Activated T-helper 2 cell treated with anti-CD3 and anti-CD28 coated beads, Interferon-gamma antibody, Interleukin-2, Interleukin-4, amounts not matched to agents 10 μg/mL and 5 μg/mL and 100 μg/mL, durations not matched to agents 14 hours and 24 hours and 36 hours (primary cell): ENCODE data around the gene BCL11A. TPM values are rescaled to one million over a fixed set of nuclear protein-coding genes. Genes with fewer than 3 reads are reported as not detected.
"Not testable (repeated sequence)": the region's sequence is repeated elsewhere in the genome, so short reads cannot be mapped to it uniquely, and the experiment has no call there.

ENCODE experiments used
- DNase-seq: peaks from one replicate; pipeline ENCODE4 v3.0.0; 2021; ENCODE audit warnings: low spot score
- H3K27ac Mint-ChIP-seq: one replicate; pipeline ENCODE4 v1.8.0; 2021; ENCODE audit warnings: mixed read lengths
- H3K27me3 Mint-ChIP-seq: one replicate; pipeline ENCODE4 v1.8.0; 2021; ENCODE audit warnings: low read depth, mixed read lengths
- H3K36me3 Mint-ChIP-seq: one replicate; pipeline ENCODE4 v1.8.0; 2021; ENCODE audit warnings: low read depth, mixed read lengths
- H3K4me1 Mint-ChIP-seq: one replicate; pipeline ENCODE4 v1.8.0; 2021; ENCODE audit warnings: low read depth, mixed read lengths
- H3K4me3 Mint-ChIP-seq: one replicate; pipeline ENCODE4 v1.8.0; 2021; ENCODE audit warnings: low read depth, mild to moderate bottlenecking, moderate library complexity, mixed read lengths
- H3K9me3 Mint-ChIP-seq: one replicate; pipeline ENCODE4 v1.8.0; 2021; ENCODE audit warnings: mixed read lengths
- intact Hi-C: fragments of 100-400 bp; cut with micrococcal nuclease; formaldehyde crosslinking; loops from one replicate; pipeline ENCODE4 v1.15.1; 2023
- total RNA-seq: library from RNA; stranded (reverse); gene quantifications from 2 replicates; pipeline ENCODE4 v1.2.3, GENCODE V29; 2022

Gene BCL11A
- total RNA-seq, 1 donor from 2014 or later, result 0.21 TPM

- Mint-ChIP-seq H3K36me3 (no peaks in the 10 kb centered on the region), H3K27me3 (no peaks in the 10 kb centered on the region), H3K4me1 (no peaks in the 10 kb centered on the region), H3K4me3 (no peak overlapping the region), H3K27ac (no peak overlapping the region), H3K9me3 (no peaks in the 10 kb centered on the region)
- intact Hi-C loops, result no loop called here
- DNase-seq, result no peak
Observed at GRCh38 chr2:60426341-60426740, 127.1 kb downstream of the BCL11A start.

GRCh38 chr2:60424233-60424632 lies 129.2 kb downstream of the BCL11A start:
- Mint-ChIP-seq H3K27me3 (no peaks in the 10 kb centered on the region), H3K9me3 (no peaks in the 10 kb centered on the region), H3K4me1 (no peaks in the 10 kb centered on the region), H3K27ac (no peak overlapping the region), H3K36me3 (no peaks in the 10 kb centered on the region), H3K4me3 (no peak overlapping the region)
- DNase-seq, result no peak
- intact Hi-C loops, result no loop called here

GRCh38 chr2:60423505-60423904 lies 129.9 kb downstream of the BCL11A start:
- no peak for DNase-seq
- H3K27ac Mint-ChIP-seq, result no peak overlapping the region
- intact Hi-C loops, result no loop called here
- no peaks in the 10 kb centered on the region for H3K27me3 Mint-ChIP-seq
- no peaks in the 10 kb centered on the region for H3K4me1 Mint-ChIP-seq
- H3K9me3 Mint-ChIP-seq, result no peaks in the 10 kb centered on the region
- no peaks in the 10 kb centered on the region for H3K36me3 Mint-ChIP-seq
- no peak overlapping the region for H3K4me3 Mint-ChIP-seq

GRCh38 chr2:60422826-60423483 lies 130.5 kb downstream of the BCL11A start:
- no peaks in the 10 kb centered on the region for H3K9me3 Mint-ChIP-seq
- no peak for DNase-seq
- intact Hi-C loops, result no loop called here
- H3K4me3 Mint-ChIP-seq, result no peak overlapping the region
- H3K36me3 Mint-ChIP-seq, result no peaks in the 10 kb centered on the region
- H3K27me3 Mint-ChIP-seq, result no peaks in the 10 kb centered on the region
- H3K27ac Mint-ChIP-seq, result no peak overlapping the region
- H3K4me1 Mint-ChIP-seq, result no peaks in the 10 kb centered on the region

GRCh38 chr2:60417210-60417609 lies 136.2 kb downstream of the BCL11A start:
- DNase-seq, H3K27ac Mint-ChIP-seq, H3K9me3 Mint-ChIP-seq, H3K4me1 Mint-ChIP-seq, intact Hi-C loops, H3K4me3 Mint-ChIP-seq, H3K27me3 Mint-ChIP-seq, H3K36me3 Mint-ChIP-seq: not testable (repeated sequence)

GRCh38 chr2:60416221-60417008 lies 137.0 kb downstream of the BCL11A start:
- Mint-ChIP-seq H3K4me3 (no peak overlapping the region), H3K4me1 (no peaks in the 10 kb centered on the region), H3K27me3 (peaks cover 4% of the 10 kb centered on the region), H3K9me3 (no peaks in the 10 kb centered on the region), H3K36me3 (no peaks in the 10 kb centered on the region), H3K27ac (no peak overlapping the region)
- intact Hi-C loops, result no loop called here
- DNase-seq, result no peak

GRCh38 chr2:60415814-60416213 lies 137.6 kb downstream of the BCL11A start:
- no peak for DNase-seq
- no peaks in the 10 kb centered on the region for H3K36me3 Mint-ChIP-seq
- H3K4me3 Mint-ChIP-seq, result no peak overlapping the region
- H3K27me3 Mint-ChIP-seq, result peaks cover 4% of the 10 kb centered on the region
- H3K4me1 Mint-ChIP-seq, result no peaks in the 10 kb centered on the region
- H3K9me3 Mint-ChIP-seq, result no peaks in the 10 kb centered on the region
- intact Hi-C loops, result no loop called here
- no peak overlapping the region for H3K27ac Mint-ChIP-seq

GRCh38 chr2:60414495-60415138 lies 138.8 kb downstream of the BCL11A start:
- intact Hi-C loops, result no loop called here
- DNase-seq, result no peak
- Mint-ChIP-seq H3K36me3 (no peaks in the 10 kb centered on the region), H3K27me3 (peaks cover 8% of the 10 kb centered on the region), H3K9me3 (no peaks in the 10 kb centered on the region), H3K4me3 (no peak overlapping the region), H3K27ac (no peak overlapping the region), H3K4me1 (no peaks in the 10 kb centered on the region)

GRCh38 chr2:60413814-60414168 lies 139.7 kb downstream of the BCL11A start:
- Mint-ChIP-seq H3K36me3 (no peaks in the 10 kb centered on the region), H3K4me3 (no peak overlapping the region), H3K9me3 (no peaks in the 10 kb centered on the region), H3K4me1 (no peaks in the 10 kb centered on the region), H3K27me3 (peaks cover 11% of the 10 kb centered on the region), H3K27ac (no peak overlapping the region)
- DNase-seq, result no peak
- intact Hi-C loops, result no loop called here

GRCh38 chr2:60413069-60413813 lies 140.2 kb downstream of the BCL11A start:
- no peak for DNase-seq
- no peaks in the 10 kb centered on the region for H3K36me3 Mint-ChIP-seq
- H3K27ac Mint-ChIP-seq, result no peak overlapping the region
- peaks cover 11% of the 10 kb centered on the region for H3K27me3 Mint-ChIP-seq
- intact Hi-C loops, result no loop called here
- no peaks in the 10 kb centered on the region for H3K9me3 Mint-ChIP-seq
- no peaks in the 10 kb centered on the region for H3K4me1 Mint-ChIP-seq
- H3K4me3 Mint-ChIP-seq, result no peak overlapping the region

- Mint-ChIP-seq H3K27me3 (peaks cover 11% of the 10 kb centered on the region), H3K36me3 (no peaks in the 10 kb centered on the region), H3K9me3 (no peaks in the 10 kb centered on the region), H3K4me1 (no peaks in the 10 kb centered on the region), H3K27ac (no peak overlapping the region), H3K4me3 (no peak overlapping the region)
- DNase-seq, result no peak
- intact Hi-C loops, result no loop called here
Observed at GRCh38 chr2:60412620-60413019, 140.8 kb downstream of the BCL11A start.

GRCh38 chr2:60412027-60412426 lies 141.4 kb downstream of the BCL11A start:
- no peak overlapping the region for H3K27ac Mint-ChIP-seq
- no peaks in the 10 kb centered on the region for H3K36me3 Mint-ChIP-seq
- no peak for DNase-seq
- H3K9me3 Mint-ChIP-seq, result no peaks in the 10 kb centered on the region
- intact Hi-C loops, result no loop called here
- H3K4me3 Mint-ChIP-seq, result no peak overlapping the region
- no peaks in the 10 kb centered on the region for H3K4me1 Mint-ChIP-seq
- peaks cover 11% of the 10 kb centered on the region for H3K27me3 Mint-ChIP-seq

GRCh38 chr2:60411295-60411694 lies 142.2 kb downstream of the BCL11A start:
- no peaks in the 10 kb centered on the region for H3K36me3 Mint-ChIP-seq
- no peaks in the 10 kb centered on the region for H3K4me1 Mint-ChIP-seq
- peaks cover 11% of the 10 kb centered on the region for H3K27me3 Mint-ChIP-seq
- no peak for DNase-seq
- H3K27ac Mint-ChIP-seq, result no peak overlapping the region
- H3K4me3 Mint-ChIP-seq, result no peak overlapping the region
- no peaks in the 10 kb centered on the region for H3K9me3 Mint-ChIP-seq
- intact Hi-C loops, result no loop called here
